Cerebellar cortex (tissue), 1 donor: ENCODE measurements around the gene HSD17B4.
A peak's percentile ranks its signal among the peaks of the same experiment; 100 is the strongest.
"Not testable (repeated sequence)": the region's sequence is repeated elsewhere in the genome, so short reads cannot be mapped to it uniquely, and the experiment has no call there.

Source experiments
- DNase-seq: peaks from one replicate; pipeline ENCODE4 v3.0.0-alpha.2; 2015; ENCODE audit warnings: low spot score

The HSD17B4 gene

DNA sequence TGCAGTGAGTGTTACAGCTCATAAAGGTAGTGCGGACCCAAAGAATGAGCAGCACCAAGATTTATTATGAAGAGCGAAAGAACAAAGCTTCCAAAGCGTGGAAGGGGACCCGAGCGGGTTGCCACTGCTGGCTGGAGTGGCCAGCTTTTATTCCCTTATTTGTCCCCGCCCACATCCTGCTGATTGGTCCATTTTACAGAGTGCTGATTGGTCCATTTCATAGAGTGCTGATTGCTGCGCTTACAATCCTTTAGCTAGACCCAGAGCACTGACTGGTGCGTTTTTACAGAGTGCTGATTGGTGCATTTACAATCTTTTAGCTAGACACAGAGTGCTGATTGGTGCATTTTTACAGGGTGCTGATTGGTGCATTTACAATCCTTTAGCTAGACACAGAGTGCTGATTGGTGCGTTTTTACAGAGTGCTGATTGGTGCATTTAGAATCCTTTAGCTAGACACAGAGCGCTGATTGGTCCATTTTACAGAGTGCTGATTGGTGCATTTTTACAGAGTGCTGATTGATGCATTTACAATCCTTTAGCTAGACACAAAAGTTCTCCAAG lies 19.5 kb upstream of the HSD17B4 start:
- DNase-seq: not testable (repeated sequence)

DNA sequence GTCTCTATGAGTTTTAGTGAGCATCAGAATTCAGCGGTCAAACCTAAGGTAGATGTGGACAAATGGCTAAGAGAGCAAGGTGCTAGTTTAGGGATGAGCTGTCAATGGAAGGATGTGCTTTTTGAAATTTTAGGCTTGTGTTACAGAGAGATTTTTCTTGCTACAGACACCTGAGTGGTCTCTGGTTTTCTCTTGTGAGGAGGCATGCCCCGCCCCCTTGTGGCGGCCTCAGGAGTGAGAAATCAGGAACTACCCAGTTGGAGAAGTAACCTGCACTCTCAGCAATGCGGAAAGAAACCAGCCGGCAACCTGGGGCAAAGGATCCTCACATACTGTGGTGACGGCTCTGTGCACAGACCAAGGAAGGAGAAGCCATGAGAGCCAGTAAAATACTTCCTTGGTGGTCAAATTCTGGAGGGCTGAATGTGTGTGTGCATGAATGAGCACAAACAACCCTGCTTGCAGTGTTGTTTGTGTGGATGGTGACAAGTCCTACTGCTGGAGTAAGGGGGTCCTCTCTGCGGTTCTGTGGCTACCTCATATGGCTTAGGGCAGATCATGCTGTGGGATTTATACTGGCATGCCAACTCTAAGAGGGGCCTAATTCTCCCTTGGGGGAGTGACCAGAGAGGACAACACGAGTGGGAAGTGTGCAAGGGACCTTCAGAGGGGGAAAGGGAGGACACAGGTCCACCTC lies 16.7 kb upstream of the HSD17B4 start:
- peak; percentile 19 for DNase-seq

GRCh38 chr5:119437785-119438586 lies 14.3 kb upstream of the HSD17B4 start:
- DNase-seq: not testable (repeated sequence)

DNA sequence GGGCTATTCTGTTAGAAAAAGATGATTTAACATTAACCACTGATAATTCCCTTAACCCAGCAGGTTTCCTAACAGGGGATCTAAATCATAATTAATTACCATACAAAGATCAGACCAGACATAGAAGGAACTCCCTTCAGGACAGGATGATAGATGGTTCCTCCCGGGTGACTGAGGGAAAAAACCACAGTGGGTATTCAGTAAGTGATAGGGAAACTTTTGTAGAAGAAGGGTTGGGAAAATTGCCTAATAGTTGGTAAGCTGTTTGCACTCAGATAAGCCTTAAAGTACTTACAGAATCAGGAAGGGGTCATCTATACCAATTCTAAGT lies 13.7 kb upstream of the HSD17B4 start:
- DNase-seq: not testable (repeated sequence)

GRCh38 chr5:119439140-119439631 lies 13.1 kb upstream of the HSD17B4 start:
- no peak for DNase-seq

- not testable (repeated sequence) for DNase-seq
Observed at GRCh38 chr5:119439632-119440031, 12.7 kb upstream of the HSD17B4 start.

- DNase-seq: not testable (repeated sequence)
Observed at GRCh38 chr5:119444643-119445042, 7.7 kb upstream of the HSD17B4 start.

DNA sequence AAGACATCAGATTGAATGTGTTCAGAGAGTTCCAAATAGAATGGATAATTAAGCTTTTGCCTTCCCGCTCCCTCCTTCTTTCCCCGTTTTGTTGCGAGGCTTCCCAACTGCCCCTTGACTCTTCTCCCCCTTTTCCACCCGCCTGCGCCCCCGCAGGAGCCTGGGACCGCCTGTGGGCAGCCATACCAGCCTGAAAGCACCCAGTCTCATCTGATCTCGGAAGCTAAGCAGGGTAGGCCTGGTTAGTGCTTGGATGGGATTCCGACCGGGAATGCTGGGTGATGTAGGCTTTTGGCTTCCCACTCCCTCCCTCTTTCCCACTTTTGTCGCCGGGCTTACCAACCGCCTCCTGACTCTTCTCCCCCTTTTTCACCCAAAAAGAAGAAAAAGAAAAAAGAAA lies 6.8 kb upstream of the HSD17B4 start:
- DNase-seq: no peak

DNA sequence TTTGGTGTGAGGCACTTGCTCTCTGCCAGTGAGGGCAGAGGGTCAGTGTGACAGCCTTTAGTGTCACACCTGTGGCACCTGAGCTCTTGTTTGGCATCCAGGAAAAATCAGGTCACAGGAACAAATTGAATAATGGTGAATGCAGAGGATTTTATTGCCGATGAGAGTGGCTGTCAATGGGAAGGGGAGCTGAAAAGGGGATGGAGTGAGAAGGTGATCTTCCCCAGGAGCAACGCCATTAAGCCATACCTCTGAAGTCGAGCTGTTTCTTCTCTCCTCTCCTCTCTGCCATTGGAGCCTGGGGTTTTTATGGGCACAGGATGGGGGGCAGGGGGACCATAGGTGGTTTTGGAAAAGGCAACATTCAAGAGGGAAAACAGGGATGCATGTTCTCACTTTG lies 2.4 kb upstream of the HSD17B4 start:
- DNase-seq: no peak

GRCh38 chr5:119450627-119451026 lies 1.7 kb upstream of the HSD17B4 start:
- DNase-seq: not testable (repeated sequence)

GRCh38 chr5:119451561-119451960 lies 736 bp upstream of the HSD17B4 start:
- DNase-seq: no peak

DNA sequence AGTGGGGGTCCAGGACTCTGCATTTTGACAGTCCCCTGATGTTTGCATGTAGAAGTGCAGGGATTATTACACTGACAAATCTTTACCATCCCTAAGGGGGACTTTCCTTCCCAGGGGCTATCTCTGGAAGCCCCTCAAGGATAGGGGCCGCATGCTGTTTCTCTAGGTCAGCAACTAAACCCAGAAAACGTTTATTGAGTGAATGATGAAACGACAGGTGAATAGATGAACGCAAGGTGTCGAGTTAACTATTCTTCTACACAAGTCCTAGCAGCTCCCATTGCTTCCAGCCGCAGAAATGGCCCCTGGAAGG lies 281 bp upstream of the HSD17B4 start:
- no peak for DNase-seq

GRCh38 chr5:119453040-119453373 lies 710 bp downstream of the HSD17B4 start:
- peak; percentile 50 for DNase-seq

DNA sequence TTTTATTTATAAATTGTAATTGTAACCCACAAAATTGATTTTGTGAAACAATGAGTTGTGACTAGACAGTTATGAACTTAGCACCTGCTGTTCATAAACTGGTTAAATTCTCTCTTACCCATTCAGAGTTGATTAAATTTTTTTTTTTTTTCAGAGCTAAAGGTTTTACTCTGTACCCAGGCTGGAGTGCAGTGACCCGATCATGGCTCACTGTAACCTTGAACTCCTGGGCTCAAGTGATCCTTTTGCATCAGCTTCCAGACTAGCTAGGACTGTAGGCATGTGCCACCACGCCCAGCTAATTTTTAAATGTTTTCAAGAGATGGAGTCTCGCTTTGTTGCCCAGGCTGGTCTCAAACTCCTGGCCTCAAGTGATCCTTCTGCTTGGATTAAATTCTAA lies 1.9 kb downstream of the HSD17B4 start:
- DNase-seq: no peak

DNA sequence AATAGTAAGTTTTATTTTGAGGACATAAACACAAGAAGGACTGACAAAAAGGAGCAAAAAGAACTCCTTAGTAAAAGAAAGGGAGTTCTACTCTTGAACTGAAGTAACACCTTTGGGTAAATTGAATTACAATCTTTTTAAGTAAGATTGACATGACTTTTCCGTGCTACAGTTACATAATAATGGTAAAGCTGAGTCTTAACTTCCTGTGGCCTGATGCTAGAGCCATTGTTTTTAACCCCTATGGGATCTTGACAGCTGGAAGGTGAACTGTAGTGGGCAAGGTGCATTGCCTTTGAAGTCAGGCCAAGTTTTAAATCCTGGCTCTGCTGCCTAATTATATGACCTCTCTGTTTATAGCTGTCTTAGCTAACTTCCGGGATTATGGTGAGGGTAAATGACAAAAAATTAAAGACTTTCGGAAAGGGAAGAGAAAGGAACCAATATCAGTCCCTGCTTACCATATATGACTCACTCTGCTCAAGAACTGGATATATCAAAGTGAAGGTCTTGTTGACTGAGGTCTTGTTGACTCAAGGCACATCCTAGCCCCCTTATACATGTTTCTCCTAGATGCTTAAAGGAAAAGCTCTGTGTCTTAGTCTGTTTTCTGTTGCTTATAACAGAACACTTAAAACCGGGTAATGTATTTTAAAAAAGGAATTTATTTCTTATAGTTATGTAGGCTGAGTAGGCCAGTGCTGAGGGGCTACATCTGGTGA lies 6.8 kb downstream of the HSD17B4 start:
- DNase-seq: no peak

GRCh38 chr5:119465640-119466039 lies 13.3 kb downstream of the HSD17B4 start:
- DNase-seq: no peak

DNA sequence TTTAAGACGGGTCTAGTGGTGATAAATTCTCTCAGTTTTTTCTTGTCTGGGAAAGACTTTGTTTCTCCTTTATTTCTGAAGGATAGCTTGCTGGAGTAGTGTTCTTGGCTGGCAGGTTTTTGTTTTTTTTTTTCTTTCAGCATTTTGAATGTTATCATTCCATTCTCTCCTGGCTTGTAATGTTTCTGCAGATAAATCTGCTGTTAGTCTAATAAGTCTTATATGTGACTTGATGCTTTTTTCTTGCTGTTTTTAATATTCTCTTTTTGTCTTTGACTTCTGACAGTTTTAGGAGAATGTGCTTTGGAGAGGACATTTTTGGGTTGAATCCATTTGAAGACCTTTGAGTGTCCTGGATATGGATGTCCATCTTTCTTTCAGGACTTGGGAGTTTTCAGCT lies 16.0 kb downstream of the HSD17B4 start:
- no peak for DNase-seq

DNA sequence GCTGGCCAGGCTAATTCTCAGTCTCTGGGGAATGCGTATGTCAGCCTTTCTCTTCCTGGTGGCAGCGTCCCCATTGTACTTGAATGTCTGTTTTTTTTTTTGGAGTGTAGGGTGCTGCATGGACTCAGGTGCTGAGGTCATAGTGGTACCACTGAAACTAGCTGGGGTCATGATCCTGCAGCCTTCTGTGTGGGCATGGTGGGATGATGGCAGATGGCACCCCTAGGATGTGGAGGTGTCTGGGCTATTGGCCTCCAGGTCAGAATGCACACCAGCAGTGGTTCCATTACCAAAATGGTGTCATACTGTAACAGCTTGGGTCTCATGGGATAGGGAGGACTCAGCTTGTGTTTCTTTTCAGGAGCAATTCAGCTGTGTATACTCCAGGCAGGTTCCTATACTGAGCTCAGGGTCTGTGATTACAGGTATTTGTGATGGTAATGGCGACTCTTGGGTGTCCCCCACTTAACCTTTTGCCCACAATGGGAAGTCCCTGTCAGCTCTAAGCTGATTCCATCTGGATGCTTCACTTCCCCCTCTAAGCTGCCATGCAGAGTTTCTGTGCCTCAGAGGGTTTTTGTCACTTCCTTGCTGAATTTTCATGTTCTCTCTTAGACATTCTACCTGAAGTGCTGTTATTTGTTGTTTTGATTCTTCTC lies 17.9 kb downstream of the HSD17B4 start:
- DNase-seq: no peak

DNA sequence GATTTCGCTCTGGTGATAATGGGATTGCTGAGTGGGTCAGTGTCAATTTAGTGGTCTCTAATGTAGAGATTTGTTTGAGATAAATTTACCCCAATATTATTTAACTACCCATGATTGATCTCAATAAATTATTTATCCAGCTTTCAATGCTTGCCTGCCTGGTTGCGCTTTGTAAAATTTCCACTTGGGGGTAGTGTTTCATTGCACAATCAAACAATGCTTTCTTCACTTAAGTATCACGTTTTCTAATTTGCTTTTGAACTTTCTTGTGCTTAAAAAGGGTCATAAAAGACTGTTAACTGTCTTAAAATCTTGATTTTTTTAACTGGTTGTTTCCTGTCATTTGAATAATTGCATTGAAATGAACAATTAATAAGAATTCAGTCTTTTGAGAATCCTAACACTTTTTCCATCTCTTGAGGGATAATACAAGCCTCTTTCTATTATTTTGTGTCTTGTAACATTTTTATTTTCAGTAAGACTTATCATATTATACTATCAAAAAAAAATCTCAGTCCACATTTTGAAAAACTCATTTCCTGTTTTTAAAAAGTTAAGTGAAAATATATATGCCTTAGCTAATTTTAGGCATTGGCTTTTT lies 18.7 kb downstream of the HSD17B4 start:
- DNase-seq: peak; percentile 26

GRCh38 chr5:119473241-119473640 lies 20.9 kb downstream of the HSD17B4 start:
- no peak for DNase-seq

- DNase-seq: no peak
Observed at GRCh38 chr5:119476341-119476740, 24.0 kb downstream of the HSD17B4 start.

GRCh38 chr5:119478781-119479180 lies 26.5 kb downstream of the HSD17B4 start:
- DNase-seq: no peak
